Pancreas (tissue), 10 donors: ENCODE data around the gene SRSF4. TPM values are rescaled to one million over a fixed set of nuclear protein-coding genes. Genes with fewer than 3 reads are reported as not detected.
"Not testable (repeated sequence)": the region's sequence is repeated elsewhere in the genome, so short reads cannot be mapped to it uniquely, and the experiment has no call there.

Source experiments
- ATAC-seq, 4 donors: fragments of 200-7000 bp; cut with Tn5 transposase; one replicate each; pipeline versions ENCODE4 v1.8.0 to v1.9.1; 2020; ENCODE audit warnings: mild to moderate bottlenecking in 4 of 4, moderate library complexity in 4 of 4
- DNase-seq, 6 donors: peaks; one replicate each; pipeline ENCODE4 v3.0.0-alpha.2; 2020
- FAIRE-seq: peaks from 2 replicates; lab custom pipeline; 2012; peaks lifted over from hg19 to GRCh38; lab: Jason Lieb, UNC
- H3K27ac ChIP-seq, 4 donors: fragments of 200-600 bp; sonication (generic); 1 replicate in 3 of 4; 2 replicates in 1 of 4; pipeline versions ENCODE4 v1.5.0 to v1.8.0; 2020
- H3K27me3 ChIP-seq, 4 donors: fragments of 200-600 bp; one replicate each; pipeline ENCODE4 v1.8.0; 2021
- H3K36me3 ChIP-seq, 3 donors: fragments of 200-600 bp; sonication (generic) in 1 of 3; one replicate each; pipeline versions ENCODE4 v1.5.0 to v1.8.0; 2020 to 2021
- H3K4me1 ChIP-seq, 3 donors: fragments of 200-600 bp; one replicate each; pipeline ENCODE4 v1.8.0; 2021
- H3K4me3 ChIP-seq, 4 donors: fragments of 200-600 bp; sonication (generic) in 2 of 4; one replicate each; pipeline versions ENCODE4 v1.5.0 to v1.8.0; 2020 to 2021
- H3K9me3 ChIP-seq, 4 donors: fragments of 200-600 bp; one replicate each; pipeline ENCODE4 v1.8.0; 2021
- WGBS, 2 donors: extraction: QIAGEN DNeasy Blood & Tissue Kit; methylation state at CpG; one replicate each; pipeline ENCODE4 v1.1.7; 2013; 5-methylcytosine and 5-hydroxymethylcytosine counted together
- intact Hi-C, 3 donors: fragments of 100-400 bp; cut with DNase I; formaldehyde crosslinking; loops; one replicate each; pipeline versions ENCODE4 v1.11.1 to v1.14.2; 2022
- polyA plus RNA-seq, 2 donors: library from polyadenylated mRNA; stranded (reverse); fragments of 200-250 nt; gene quantifications; one replicate each; pipeline ENCODE4 v1.2.3, GENCODE V29; 2013
- total RNA-seq, 6 donors: library from RNA; stranded (reverse); fragmentation: NEBNext Ultra II Directional in 4 of 6; extraction: Animal tissue kit (Norgen Biotek cat#: 25700) in 4 of 6; gene quantifications; one replicate each; pipeline versions ENCODE4 v1.2.1 to v1.2.4, GENCODE V29; 2021 to 2023
- TF ChIP-seq, protein P1 (sequence below), 4 donors: fragments of 200-600 bp; sonication (generic) in 3 of 4; IDR thresholded peaks; one replicate each; pipeline versions ENCODE4 v1.5.0 to v1.8.0; 2021; ENCODE audit warnings: antibody characterized with exemption in 4 of 4
- donor health status: healthy with polysubstance abuse.
- donor health status: DM: no; HTN: no; CAD: no; lungs with moderate emphysema.
- donor health status: DM: no; HTN: no; CAD: no.
- donor health status: control.
- donor health status: control.
- donor health status: Bipolar disorder and iron deficiency.
- donor health status: DM: yes; HTN: yes; CAD: no.
- donor health status: DM: no; HTN: no; CAD: no.
- donor health status: DM: no; HTN: no; CAD: no.
- donor health status: DM: yes; HTN: yes; CAD: no.

SRSF4 gene
- total and polyA plus RNA-seq, 8 donors = 22.6 to 72.6 (median 27.2) TPM

DNA sequence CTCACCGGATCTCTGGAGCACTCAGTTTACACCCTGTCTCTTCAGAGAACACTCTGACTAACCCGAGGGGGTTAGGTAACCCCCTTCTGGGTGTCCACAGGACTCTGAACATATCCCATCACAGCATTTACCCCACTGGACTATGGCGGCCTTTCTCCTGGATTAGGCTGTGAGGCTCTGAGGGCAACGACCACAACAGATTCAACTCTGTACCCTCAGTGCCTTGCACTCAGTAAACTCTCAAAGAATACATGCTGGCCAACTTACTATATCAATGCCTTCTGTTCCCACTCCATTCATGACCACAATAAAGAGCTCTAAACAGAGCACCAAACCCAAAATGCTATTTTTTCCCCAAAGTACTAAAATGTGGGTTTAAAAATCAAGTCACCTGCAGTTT lies 43.7 kb upstream of the SRSF4 start:
- H3K4me1 ChIP-seq = peaks cover 0 to 8% (median 7%) of the 10 kb centered on the region in 3 donors
- DNase-seq (no peak), ATAC-seq (no peak), FAIRE-seq (no peak)
- H3K9me3 ChIP-seq = no peaks in the 10 kb centered on the region
- H3K27ac ChIP-seq = no peak overlapping the region
- intact Hi-C loops = loop anchor here in 1 of 3 donors (5.0 kb wide), 1 partner anchor 1477 kb away; no protein-coding TSS in a partner anchor
- H3K27me3 ChIP-seq = no peaks in the 10 kb centered on the region
- WGBS, 2 donors = 77 to 83% methylated on average over 4 of the region's 4 CpGs
- H3K4me3 ChIP-seq = no peak overlapping the region
- H3K36me3 ChIP-seq = no peaks in the 10 kb centered on the region
- TF ChIP-seq, protein P1, sequence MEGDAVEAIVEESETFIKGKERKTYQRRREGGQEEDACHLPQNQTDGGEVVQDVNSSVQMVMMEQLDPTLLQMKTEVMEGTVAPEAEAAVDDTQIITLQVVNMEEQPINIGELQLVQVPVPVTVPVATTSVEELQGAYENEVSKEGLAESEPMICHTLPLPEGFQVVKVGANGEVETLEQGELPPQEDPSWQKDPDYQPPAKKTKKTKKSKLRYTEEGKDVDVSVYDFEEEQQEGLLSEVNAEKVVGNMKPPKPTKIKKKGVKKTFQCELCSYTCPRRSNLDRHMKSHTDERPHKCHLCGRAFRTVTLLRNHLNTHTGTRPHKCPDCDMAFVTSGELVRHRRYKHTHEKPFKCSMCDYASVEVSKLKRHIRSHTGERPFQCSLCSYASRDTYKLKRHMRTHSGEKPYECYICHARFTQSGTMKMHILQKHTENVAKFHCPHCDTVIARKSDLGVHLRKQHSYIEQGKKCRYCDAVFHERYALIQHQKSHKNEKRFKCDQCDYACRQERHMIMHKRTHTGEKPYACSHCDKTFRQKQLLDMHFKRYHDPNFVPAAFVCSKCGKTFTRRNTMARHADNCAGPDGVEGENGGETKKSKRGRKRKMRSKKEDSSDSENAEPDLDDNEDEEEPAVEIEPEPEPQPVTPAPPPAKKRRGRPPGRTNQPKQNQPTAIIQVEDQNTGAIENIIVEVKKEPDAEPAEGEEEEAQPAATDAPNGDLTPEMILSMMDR (IDR thresholded peaks at IDR 0.05) = no peak

DNA sequence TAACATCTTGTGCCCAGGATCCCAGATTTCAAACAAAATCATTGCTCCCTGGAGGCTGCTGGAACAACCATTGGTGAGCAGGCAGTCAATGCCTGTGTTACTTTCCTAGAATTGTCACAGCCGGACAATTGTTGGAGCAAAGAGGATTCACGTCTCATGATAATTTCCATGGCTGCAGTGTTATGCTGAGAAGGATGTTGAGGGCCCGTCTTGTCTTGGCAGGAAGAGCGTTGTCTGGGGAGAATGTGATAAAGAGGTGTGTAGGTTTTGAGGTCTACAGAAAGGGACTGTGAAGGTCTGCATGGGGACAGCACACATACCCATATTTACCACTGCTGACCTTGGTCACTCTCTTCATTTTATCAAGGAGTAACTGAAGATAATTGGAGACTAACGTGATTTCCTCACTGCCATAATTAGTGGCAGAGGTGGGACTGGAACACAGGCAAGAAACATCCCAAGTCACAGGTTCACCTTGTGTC lies 42.7 kb upstream of the SRSF4 start:
- Histone ChIP-seq H3K4me3 (no peak overlapping the region), H3K4me1 (no peaks in the 10 kb centered on the region), H3K9me3 (no peaks in the 10 kb centered on the region), H3K36me3 (no peaks in the 10 kb centered on the region), H3K27ac (no peak overlapping the region), H3K27me3 (no peaks in the 10 kb centered on the region)
- WGBS, 2 donors = 88% methylated on average over 5 of the region's 5 CpGs
- TF ChIP-seq, protein P1 (IDR thresholded peaks at IDR 0.05) = no peak
- no peak for ATAC-seq
- intact Hi-C loops = no loop called here
- FAIRE-seq = no peak
- DNase-seq = no peak

- DNase-seq (no peak), FAIRE-seq (no peak), ATAC-seq (no peak)
- no peaks in the 10 kb centered on the region for H3K9me3 ChIP-seq
- no peaks in the 10 kb centered on the region for H3K4me1 ChIP-seq
- no peaks in the 10 kb centered on the region for H3K36me3 ChIP-seq
- 69 to 71% methylated on average over 6 of the region's 6 CpGs for WGBS, 2 donors
- no peaks in the 10 kb centered on the region for H3K27me3 ChIP-seq
- H3K27ac ChIP-seq = no peak overlapping the region
- TF ChIP-seq, protein P1 (IDR thresholded peaks at IDR 0.05) = no peak
- H3K4me3 ChIP-seq = no peak overlapping the region
- intact Hi-C loops = no loop called here
Observed at GRCh38 chr1:29223521-29223920, 41.8 kb upstream of the SRSF4 start.

DNA sequence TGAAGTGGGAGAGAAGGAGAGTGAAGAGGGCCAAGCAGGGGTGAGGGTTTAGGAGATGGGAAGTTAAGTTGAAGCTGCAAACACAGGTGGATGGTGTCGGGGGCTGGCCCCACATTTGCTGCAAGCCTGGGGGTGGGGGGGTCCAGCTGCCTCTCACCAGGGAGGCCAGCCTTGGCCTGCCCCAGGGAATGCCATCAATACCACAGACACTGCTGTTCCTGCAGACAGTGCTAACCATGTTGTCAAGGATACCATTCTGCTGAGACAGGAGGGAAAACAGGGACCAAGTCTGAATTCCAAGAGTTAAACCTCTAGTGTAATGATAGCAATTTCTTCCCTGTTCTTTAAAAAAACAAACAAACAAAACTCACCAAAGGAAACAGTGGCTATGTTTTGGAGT lies 41.0 kb upstream of the SRSF4 start:
- no peak overlapping the region for H3K4me3 ChIP-seq
- WGBS, 2 donors = 83 to 91% methylated on average over 1 of the region's 1 CpG
- H3K27ac ChIP-seq = no peak overlapping the region
- DNase-seq = no peak
- H3K27me3 ChIP-seq = no peaks in the 10 kb centered on the region
- intact Hi-C loops = no loop called here
- H3K36me3 ChIP-seq = no peaks in the 10 kb centered on the region
- ATAC-seq = no peak
- H3K4me1 ChIP-seq = no peaks in the 10 kb centered on the region
- no peak for FAIRE-seq
- H3K9me3 ChIP-seq = no peaks in the 10 kb centered on the region
- TF ChIP-seq, protein P1 (IDR thresholded peaks at IDR 0.05) = no peak

GRCh38 chr1:29222260-29222659 lies 40.6 kb upstream of the SRSF4 start:
- H3K4me1 ChIP-seq, H3K9me3 ChIP-seq, ATAC-seq, intact Hi-C loops, DNase-seq, H3K36me3 ChIP-seq, H3K27me3 ChIP-seq, H3K4me3 ChIP-seq, H3K27ac ChIP-seq, FAIRE-seq: not testable (repeated sequence)
- 85 to 91% methylated on average over 6 of the region's 6 CpGs for WGBS, 2 donors
